ENCODE data around the gene MRPL27. TPM values are rescaled to one million over a fixed set of nuclear protein-coding genes. Genes with fewer than 3 reads are reported as not detected.

The MRPL27 gene
- total and polyA plus RNA-seq, 2 of the 4 experiments (the other 2 are of a cell fraction), result 176 to 202 TPM

DNA sequence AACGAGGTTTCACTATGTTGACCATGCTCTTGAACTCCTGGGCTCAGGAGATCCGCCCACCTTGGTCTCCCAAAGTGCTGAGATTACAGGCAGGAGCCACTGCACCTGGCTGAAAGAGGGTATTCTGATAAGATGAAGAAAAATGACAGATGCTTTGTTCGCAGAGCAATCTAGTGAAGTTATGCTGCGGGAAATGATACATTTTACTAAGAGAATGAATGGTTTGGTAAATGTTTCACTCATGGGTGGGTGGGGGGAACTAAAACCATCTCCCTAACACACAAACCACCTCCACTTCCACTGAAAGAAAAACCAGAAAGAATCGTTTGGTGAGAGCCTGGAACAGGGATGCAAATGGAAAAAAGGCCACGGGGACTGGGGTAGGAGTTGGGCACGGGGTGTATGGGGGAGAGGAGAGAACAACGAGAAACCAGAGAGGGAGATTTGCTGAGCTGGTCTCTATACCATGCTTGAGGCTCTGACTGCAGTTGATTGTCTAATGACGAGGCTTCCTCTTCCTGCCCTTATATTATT lies 46.1 kb downstream of the MRPL27 start:
- Histone ChIP-seq H3K23ac (ENCODE audit: low read depth, low read length) (no peak overlapping the region), H2AFZ (replicated peaks; ENCODE audit: low read length, poor library complexity) (no peak overlapping the region), H3K56ac (ENCODE audit: extremely low read depth, insufficient read depth, low read length) (no peak overlapping the region), H3K9me1 (ENCODE audit: insufficient read depth, low read length) (peaks cover 4% of the 10 kb centered on the region), H2BK15ac (ENCODE audit: low read depth, low read length) (no peak overlapping the region), H3K4me3 (ENCODE audit: insufficient read depth, low read depth, low read length) (no peak overlapping the region), H3K4ac (ENCODE audit: low read depth, low read length) (no peak overlapping the region), H2BK20ac (ENCODE audit: low read depth, low read length) (no peak overlapping the region), H2AK5ac (ENCODE audit: low read depth, low read length) (no peak overlapping the region), H3K14ac (replicated peaks; ENCODE audit: low read depth, low read length) (no peak overlapping the region), H3K9me3 (ENCODE audit: control insufficient read depth, insufficient read depth, low read length) (no peaks in the 10 kb centered on the region), H2BK120ac (ENCODE audit: low read depth, low read length) (no peak overlapping the region), H3K36me3 (ENCODE audit: control insufficient read depth, insufficient read depth, low read length) (no peaks in the 10 kb centered on the region), H4K91ac (ENCODE audit: insufficient read depth, low read depth, low read length) (no peak overlapping the region), H2AK9ac (replicated peaks; ENCODE audit: low read depth, low read length, poor library complexity) (no peak overlapping the region), H3K18ac (ENCODE audit: low read depth, low read length) (no peak overlapping the region), H2BK5ac (ENCODE audit: low read depth, low read length, poor library complexity, severe bottlenecking) (no peak overlapping the region), H4K5ac (ENCODE audit: low read depth, low read length) (no peak overlapping the region), H3K79me1 (ENCODE audit: low read depth in 1 of 2, low read length in 2 of 2) (no peaks in the 10 kb centered on the region), H3K27ac (ENCODE audit: insufficient read depth, low read length) (no peak overlapping the region), H3K27me3 (ENCODE audit: control insufficient read depth, insufficient read depth, low read length) (no peaks in the 10 kb centered on the region), H3K4me1 (ENCODE audit: control insufficient read depth, insufficient read depth, low read length) (no peaks in the 10 kb centered on the region; the same call in 1 of the 2 replicates), H4K8ac (ENCODE audit: low read depth in 2 of 2, low read length in 2 of 2) (no peak overlapping the region), H3K9ac (ENCODE audit: low read depth, low read length) (no peak overlapping the region), H3K4me2 (ENCODE audit: low read depth, low read length) (no peak overlapping the region), H4K20me1 (ENCODE audit: insufficient read depth, low read length) (no peaks in the 10 kb centered on the region)
- ATAC-seq (ENCODE audit: low read depth) (no peak), DNase-seq (no peak)
- WGBS, 2 experiments (ENCODE audit: extremely low coverage in 2 of 2, insufficient read length in 1 of 2), result 70% methylated on average over 2 of the region's 9 CpGs; no CpG with 5 or more reads in 1 of the 2 experiments
- dilution Hi-C loops (cut with HindIII; ENCODE audit: low sequenced_read_pairs, unreplicated experiment), result no loop called here
- intact Hi-C loops (cut with micrococcal nuclease), result no loop called here
- TF ChIP-seq CEBPB (IDR thresholded peaks at IDR 0.05; ENCODE audit: low read depth, low read length) (no peak), MAFK (IDR thresholded peaks at IDR 0.05; ENCODE audit: low read depth, low read length) (no peak), BHLHE40 (IDR thresholded peaks at IDR 0.05; ENCODE audit: low read depth, low read length) (no peak), MAZ (IDR thresholded peaks at IDR 0.05; ENCODE audit: borderline replicate concordance, low read depth, low read length) (no peak), MXI1 (IDR thresholded peaks at IDR 0.05; ENCODE audit: borderline replicate concordance, low read depth, low read length) (no peak), RCOR1 (IDR thresholded peaks at IDR 0.05; ENCODE audit: insufficient replicate concordance, low read length) (no peak), RFX5 (IDR thresholded peaks at IDR 0.05; ENCODE audit: low read depth, low read length) (no peak), NFE2L2 (IDR thresholded peaks at IDR 0.05; ENCODE audit: low read depth, low read length) (no peak), CHD1 (IDR thresholded peaks at IDR 0.05; ENCODE audit: low read depth, low read length) (no peak), CTCF (conservative IDR thresholded peaks at IDR 0.05; ENCODE audit: low read depth, low read length) (no peak)
- no TSS peak for BruUV-seq (replicated peaks)
- POLR2A ChIA-PET (ENCODE audit: unreplicated experiment), result no interaction called here
- in situ Hi-C loops (cut with MboI; ENCODE audit: low sequenced_read_pairs), result no loop called here
- CTCF ChIA-PET, result no interaction called here
